Gastrocnemius medialis (tissue), 4 donors: Measurements from ENCODE around the gene CACNA2D1.

ENCODE experiments used
- CTCF ChIP-seq, 5 experiments: fragments of 450-650 bp in 3 of 5; fragments of 200-600 bp in 2 of 5; sonication (generic) in 2 of 5; IDR thresholded peaks in 4 of 5; conservative IDR thresholded peaks in 1 of 5; 1 replicate in 4 of 5; 2 replicates in 1 of 5; pipeline ENCODE4 v1.5.1; 2016 to 2019; ENCODE audit warnings: antibody characterized with exemption in 5 of 5, mild to moderate bottlenecking in 3 of 5, moderate library complexity in 3 of 5
- POLR2A ChIP-seq, 2 donors: fragments of 450-650 bp; IDR thresholded peaks; one replicate each; pipeline ENCODE4 v1.6.1; 2017; ENCODE audit warnings: antibody characterized with exemption in 2 of 2, mild to moderate bottlenecking in 2 of 2, moderate library complexity in 2 of 2

DNA sequence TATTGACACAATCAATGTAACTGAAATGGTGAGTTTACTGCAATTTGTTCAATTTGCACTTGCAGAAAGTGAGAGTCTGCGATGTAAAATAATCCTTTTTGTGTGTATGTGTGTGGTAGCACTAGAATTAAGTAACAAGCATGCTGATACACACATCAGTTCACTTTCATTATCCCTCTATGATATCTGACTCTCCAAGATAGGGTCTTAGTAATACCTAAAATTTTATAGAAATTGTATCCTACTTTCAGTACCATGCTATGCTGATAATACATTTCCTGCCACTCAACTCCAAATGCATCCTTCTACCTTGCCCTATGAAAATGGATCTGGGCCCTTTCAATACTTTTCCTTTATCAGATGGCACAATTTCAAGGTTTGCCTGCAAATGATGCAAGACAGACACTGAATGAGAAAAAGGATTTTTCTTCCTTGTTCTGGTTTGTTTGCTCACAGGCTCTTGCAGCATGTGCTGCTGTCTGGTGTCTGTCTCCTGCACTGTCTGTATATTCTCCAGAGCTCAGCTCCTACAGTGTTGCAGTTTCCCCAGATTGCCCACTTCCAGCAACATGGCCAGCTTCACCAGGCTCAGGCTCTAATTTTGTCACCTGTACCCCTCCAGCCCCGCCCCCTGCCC is 375.8 kb downstream of the CACNA2D1 start:
- no peak for TF ChIP-seq CTCF (IDR thresholded peaks at IDR 0.05 in 4 of 5, conservative IDR thresholded peaks at IDR 0.05 in 1 of 5)
- no peak for TF ChIP-seq POLR2A (IDR thresholded peaks at IDR 0.05)
